Caco-2 (cell line): Measurements from ENCODE around the gene ATG4D. TPM values are rescaled to one million over a fixed set of nuclear protein-coding genes. Genes with fewer than 3 reads are reported as not detected.

Source experiments
- BruUV-seq: library from RNA; stranded (reverse); fragments of 400-500 nt; replicated peaks from 2 replicates; lab custom pipeline; 2021; lab: Mats Ljungman, UMichigan
- CTCF ChIA-PET: fragments of 300-600 bp; sonication (Branson Sonifier 250); formaldehyde crosslinking; loops from one replicate; lab custom pipeline; 2022; ENCODE audit warnings: antibody characterized with exemption; lab: Charles Lee
- POLR2A ChIA-PET: fragments of 300-600 bp; sonication (Branson Sonifier 250); formaldehyde crosslinking; loops from one replicate; lab custom pipeline; 2022; ENCODE audit warnings: antibody characterized with exemption; lab: Charles Lee
- DNase-seq, 2 experiments: peaks; one replicate each; pipeline versions ENCODE4 v3.0.0 to v3.0.0-alpha.2; 2020 to 2022
- H3K27me3 ChIP-seq: replicated peaks from 2 replicates; pipeline ENCODE4 v1.6.0; 2011; ENCODE audit warnings: low read length; ENCODE audit not compliant: control insufficient read depth, insufficient read depth
- H3K36me3 ChIP-seq: 2 replicates; pipeline ENCODE4 v1.5.1; 2011; ENCODE audit warnings: low read length; ENCODE audit not compliant: control insufficient read depth, insufficient read depth
- H3K4me1 ChIP-seq: fragments of 250-450 bp; sonication (Bioruptor Pico); 2 replicates; pipeline ENCODE4 v1.5.1; 2020; ENCODE audit warnings: mild to moderate bottlenecking
- H3K4me3 ChIP-seq: 2 replicates; pipeline ENCODE4 v1.5.1; 2011; ENCODE audit warnings: low read depth, mild to moderate bottlenecking, control low read depth, low read length
- H3K9me3 ChIP-seq: fragments of 250-450 bp; sonication (Bioruptor Pico); 2 replicates; pipeline ENCODE4 v1.5.1; 2020; ENCODE audit warnings: mild to moderate bottlenecking, moderate library complexity
- H3K27ac Mint-ChIP-seq: one replicate; pipeline ENCODE4 v1.8.0; 2022; ENCODE audit warnings: mixed read lengths; ENCODE audit not compliant: unreplicated experiment
- H3K27me3 Mint-ChIP-seq: one replicate; pipeline ENCODE4 v1.8.0; 2022; ENCODE audit warnings: mixed read lengths; ENCODE audit not compliant: insufficient read depth, unreplicated experiment
- H3K36me3 Mint-ChIP-seq: one replicate; pipeline ENCODE4 v1.8.0; 2022; ENCODE audit warnings: mild to moderate bottlenecking, mixed read lengths; ENCODE audit not compliant: insufficient read depth, unreplicated experiment
- H3K4me1 Mint-ChIP-seq: one replicate; pipeline ENCODE4 v1.8.0; 2022; ENCODE audit warnings: low read depth, mixed read lengths; ENCODE audit not compliant: unreplicated experiment
- H3K4me3 Mint-ChIP-seq: one replicate; pipeline ENCODE4 v1.8.0; 2022; ENCODE audit warnings: mild to moderate bottlenecking, moderate library complexity, mixed read lengths; ENCODE audit not compliant: unreplicated experiment
- H3K9me3 Mint-ChIP-seq: one replicate; pipeline ENCODE4 v1.8.0; 2022; ENCODE audit warnings: mixed read lengths; ENCODE audit not compliant: unreplicated experiment
- CTCF ChIP-seq, 2 experiments: fragments of 200-600 bp in 1 of 2; IDR thresholded peaks; 1 replicate in 1 of 2; 2 replicates in 1 of 2; pipeline versions ENCODE4 v1.5.1 to v1.8.0; 2011 to 2022; ENCODE audit warnings: antibody characterized with exemption in 1 of 2, control low read depth in 1 of 2, inconsistent platforms in 1 of 2, low read depth in 1 of 2, low read length in 1 of 2, mild to moderate bottlenecking in 1 of 2, moderate library complexity in 1 of 2; ENCODE audit not compliant: insufficient read depth in 1 of 2, severe bottlenecking in 1 of 2, unreplicated experiment in 1 of 2
- intact Hi-C: fragments of 100-400 bp; cut with micrococcal nuclease; formaldehyde crosslinking; loops from one replicate; pipeline ENCODE4 v1.10.0; 2022; ENCODE audit not compliant: unreplicated experiment
- total RNA-seq: library from RNA; stranded (reverse); gene quantifications from 2 replicates; pipeline ENCODE4 v1.2.3, GENCODE V29; 2022

Gene ATG4D
- total RNA-seq, 1 experiment from 2014 or later: 34.3 TPM

DNA sequence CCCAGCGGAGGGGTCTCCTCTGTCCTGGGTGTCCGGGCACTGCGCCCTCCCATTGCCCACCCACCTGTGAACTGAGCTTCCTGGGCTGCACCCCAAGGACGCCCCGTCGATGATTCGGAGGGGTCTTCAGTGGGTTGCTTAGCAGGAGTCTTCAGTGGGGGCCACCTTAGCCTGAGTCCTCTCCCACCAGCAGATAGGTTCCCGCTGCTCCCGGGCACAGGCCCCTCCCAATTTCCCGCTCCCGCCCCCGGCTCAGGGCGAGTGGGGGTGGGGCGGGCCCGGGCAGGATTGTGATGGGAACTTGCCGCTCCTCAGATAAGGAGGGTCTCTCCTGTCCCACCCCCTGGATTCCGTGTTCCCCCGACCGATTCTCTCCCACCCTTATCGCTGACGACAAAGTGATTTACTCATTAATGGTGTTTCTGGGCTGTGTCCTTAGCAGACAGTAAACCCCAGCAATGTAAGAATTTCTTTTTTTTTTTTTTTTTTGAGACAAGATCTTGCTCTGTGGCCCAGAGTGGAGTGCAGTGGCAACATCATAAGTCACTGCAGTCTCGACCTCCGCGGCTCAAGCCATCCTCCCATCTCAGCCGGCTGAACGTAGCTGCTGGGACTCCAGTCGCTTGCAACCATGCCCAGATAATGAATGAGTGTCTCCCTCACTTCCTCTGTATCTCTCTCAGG lies 25.8 kb upstream of the ATG4D start:
- CTCF ChIA-PET: interaction anchor here (0.7 kb wide), 1 partner anchor 63 kb away, joined by 5 read pairs; no protein-coding TSS in a partner anchor
- Mint-ChIP-seq H3K4me3 (peak overlapping the region; percentile 72), H3K27me3 (peaks cover 5% of the 10 kb centered on the region), H3K36me3 (no peaks in the 10 kb centered on the region), H3K4me1 (peaks cover 8% of the 10 kb centered on the region), H3K9me3 (no peaks in the 10 kb centered on the region), H3K27ac (no peak overlapping the region)
- POLR2A ChIA-PET: interaction anchor here (0.9 kb wide), 1 partner anchor 23 kb away, joined by 5 read pairs; no protein-coding TSS in a partner anchor
- Histone ChIP-seq H3K27me3 (no peaks in the 10 kb centered on the region), H3K36me3 (no peaks in the 10 kb centered on the region), H3K4me1 (peaks cover 7% of the 10 kb centered on the region; the same call in 1 of the 2 replicates), H3K4me3 (peak overlapping the region; percentile 51), H3K9me3 (no peaks in the 10 kb centered on the region)
- intact Hi-C loops: no loop called here
- peak in 1 of 2 experiments; percentile 55 for DNase-seq
- BruUV-seq: no TSS peak
- no peak for TF ChIP-seq CTCF (IDR thresholded peaks at IDR 0.05; ENCODE audit: insufficient read depth in 1 of 2, low read depth in 1 of 2, low read length in 1 of 2, severe bottlenecking in 1 of 2, unreplicated experiment in 1 of 2)

GRCh38 chr19:10518444-10519361 lies 25.0 kb upstream of the ATG4D start:
- no peaks in the 10 kb centered on the region for H3K36me3 Mint-ChIP-seq

More at GRCh38 chr19:10518444-10519361, 25.0 kb upstream of the ATG4D start:
- Mint-ChIP-seq H3K27me3 (peaks cover 5% of the 10 kb centered on the region), H3K27ac (no peak overlapping the region), H3K9me3 (no peaks in the 10 kb centered on the region), H3K4me1 (peaks cover 8% of the 10 kb centered on the region), H3K4me3 (peak overlapping the region; percentile 72)
- POLR2A ChIA-PET: no interaction called here
- no peak overlapping the region; the same call in none of the 2 replicates for H3K4me3 ChIP-seq
- CTCF ChIA-PET: interaction anchor here (0.7 kb wide), 1 partner anchor 62 kb away, joined by 5 read pairs; no protein-coding TSS in a partner anchor
- BruUV-seq: no TSS peak
- H3K4me1 ChIP-seq: peaks cover 7% of the 10 kb centered on the region; the same call in 1 of the 2 replicates
- intact Hi-C loops: no loop called here
- TF ChIP-seq CTCF (IDR thresholded peaks at IDR 0.05; ENCODE audit: insufficient read depth in 1 of 2, low read depth in 1 of 2, low read length in 1 of 2, severe bottlenecking in 1 of 2, unreplicated experiment in 1 of 2): no peak
- H3K9me3 ChIP-seq: no peaks in the 10 kb centered on the region
- no peak for DNase-seq
- no peaks in the 10 kb centered on the region for H3K27me3 ChIP-seq
- no peaks in the 10 kb centered on the region for H3K36me3 ChIP-seq
